Measurements from ENCODE around the gene ZNF335. TPM values are rescaled to one million over a fixed set of nuclear protein-coding genes. Genes with fewer than 3 reads are reported as not detected.
A peak's percentile ranks its signal among the peaks of the same experiment; 100 is the strongest.

ZNF335 gene
- total and polyA plus RNA-seq, 2 of the 13 experiments (the other 11 are each of a cell fraction or from before 2014, with no cell fraction given): 9.7 to 13.7 TPM

- no peak for TF ChIP-seq PREB (CRISPR knock-in tag; IDR thresholded peaks at IDR 0.05)
- TF ChIP-seq CBX5 (CRISPR knock-in tag; IDR thresholded peaks at IDR 0.05; ENCODE audit: borderline replicate concordance): 0 out of 2 replicates have a peak, but pooled peaks have one; percentile 19
- TF ChIP-seq ZNF800 (CRISPR knock-in tag; IDR thresholded peaks at IDR 0.05): no peak
- TF ChIP-seq ZFP36L1 (CRISPR knock-in tag; IDR thresholded peaks at IDR 0.05): no peak
- no peak for TF ChIP-seq MXD1 (CRISPR knock-in tag; IDR thresholded peaks at IDR 0.05)
- no peak for TF ChIP-seq ZSCAN21 (CRISPR knock-in tag; IDR thresholded peaks at IDR 0.05; ENCODE audit: borderline replicate concordance)
- no peak for TF ChIP-seq NR2C2 (CRISPR knock-in tag; IDR thresholded peaks at IDR 0.05; ENCODE audit: borderline replicate concordance)
- TF ChIP-seq ZNF883 (CRISPR knock-in tag; IDR thresholded peaks at IDR 0.05; ENCODE audit: not compliant biosample characterization): peak; percentile 85
- no peak for TF ChIP-seq CHD4 (IDR thresholded peaks at IDR 0.05; ENCODE audit: borderline replicate concordance, low read length)
- no peak for TF ChIP-seq NR3C1 (CRISPR knock-in tag; IDR thresholded peaks at IDR 0.05)
- no peak for TF ChIP-seq JDP2 (CRISPR knock-in tag; IDR thresholded peaks at IDR 0.05; ENCODE audit: borderline replicate concordance)
- no peak for TF ChIP-seq ZNF513 (CRISPR knock-in tag; conservative IDR thresholded peaks at IDR 0.05)
- TF ChIP-seq ZFP62 (CRISPR knock-in tag; IDR thresholded peaks at IDR 0.05): no peak
- TF ChIP-seq ZNF441 (CRISPR knock-in tag; IDR thresholded peaks at IDR 0.05; ENCODE audit: borderline replicate concordance): no peak
- no peak for TF ChIP-seq HIC2 (CRISPR knock-in tag; IDR thresholded peaks at IDR 0.05; ENCODE audit: low read depth)
- TF ChIP-seq ZNF12 (CRISPR knock-in tag; IDR thresholded peaks at IDR 0.05): no peak
- TF ChIP-seq ZNF781 (CRISPR knock-in tag; IDR thresholded peaks at IDR 0.05; ENCODE audit: borderline replicate concordance, not compliant biosample characterization): no peak
- TF ChIP-seq ZFP37 (CRISPR knock-in tag; IDR thresholded peaks at IDR 0.05; ENCODE audit: borderline replicate concordance): no peak
Observed at GRCh38 chr20:45987108-45987780, 15.2 kb upstream of the ZNF335 start (continued).

All from HepG2 (cell line).